ENCODE measurements around the gene PPP6R2.
"Not testable (repeated sequence)": the region's sequence is repeated elsewhere in the genome, so short reads cannot be mapped to it uniquely, and the experiment has no call there.

Gene PPP6R2

GRCh38 chr22:50367778-50368500, 24.8 kb downstream of the PPP6R2 start:
- Histone ChIP-seq H3K9me3 (ENCODE audit: severe bottlenecking) (no peaks in the 10 kb centered on the region), H3K4me3 (ENCODE audit: low read depth, low read length) (no peak overlapping the region), H3K36me3 (peaks cover 21% of the 10 kb centered on the region), H3K27me3 (ENCODE audit: insufficient read depth, low read depth, severe bottlenecking) (no peaks in the 10 kb centered on the region), H3K27ac (no peak overlapping the region)
- TF ChIP-seq, protein P1, sequence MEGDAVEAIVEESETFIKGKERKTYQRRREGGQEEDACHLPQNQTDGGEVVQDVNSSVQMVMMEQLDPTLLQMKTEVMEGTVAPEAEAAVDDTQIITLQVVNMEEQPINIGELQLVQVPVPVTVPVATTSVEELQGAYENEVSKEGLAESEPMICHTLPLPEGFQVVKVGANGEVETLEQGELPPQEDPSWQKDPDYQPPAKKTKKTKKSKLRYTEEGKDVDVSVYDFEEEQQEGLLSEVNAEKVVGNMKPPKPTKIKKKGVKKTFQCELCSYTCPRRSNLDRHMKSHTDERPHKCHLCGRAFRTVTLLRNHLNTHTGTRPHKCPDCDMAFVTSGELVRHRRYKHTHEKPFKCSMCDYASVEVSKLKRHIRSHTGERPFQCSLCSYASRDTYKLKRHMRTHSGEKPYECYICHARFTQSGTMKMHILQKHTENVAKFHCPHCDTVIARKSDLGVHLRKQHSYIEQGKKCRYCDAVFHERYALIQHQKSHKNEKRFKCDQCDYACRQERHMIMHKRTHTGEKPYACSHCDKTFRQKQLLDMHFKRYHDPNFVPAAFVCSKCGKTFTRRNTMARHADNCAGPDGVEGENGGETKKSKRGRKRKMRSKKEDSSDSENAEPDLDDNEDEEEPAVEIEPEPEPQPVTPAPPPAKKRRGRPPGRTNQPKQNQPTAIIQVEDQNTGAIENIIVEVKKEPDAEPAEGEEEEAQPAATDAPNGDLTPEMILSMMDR (IDR thresholded peaks at IDR 0.05; ENCODE audit: low read depth, low read length): 0 out of 2 replicates have a peak, but pooled peaks have one; percentile 23
- peak; percentile 19 for DNase-seq

GRCh38 chr22:50371101-50371648, 28.0 kb downstream of the PPP6R2 start:
- Histone ChIP-seq H3K36me3 (peaks cover 39% of the 10 kb centered on the region), H3K9me3 (ENCODE audit: severe bottlenecking) (no peaks in the 10 kb centered on the region), H3K27ac (no peak overlapping the region), H3K27me3 (ENCODE audit: insufficient read depth, low read depth, severe bottlenecking) (no peaks in the 10 kb centered on the region), H3K4me3 (ENCODE audit: low read depth, low read length) (no peak overlapping the region)
- no peak for DNase-seq
- TF ChIP-seq, protein P1 (IDR thresholded peaks at IDR 0.05; ENCODE audit: low read depth, low read length): no peak

GRCh38 chr22:50376085-50376651, 33.0 kb downstream of the PPP6R2 start:
- DNase-seq: no peak
- Histone ChIP-seq H3K27me3 (ENCODE audit: insufficient read depth, low read depth, severe bottlenecking) (no peaks in the 10 kb centered on the region), H3K36me3 (peaks cover 53% of the 10 kb centered on the region), H3K27ac (no peak overlapping the region), H3K9me3 (ENCODE audit: severe bottlenecking) (no peaks in the 10 kb centered on the region), H3K4me3 (ENCODE audit: low read depth, low read length) (no peak overlapping the region)
- TF ChIP-seq, protein P1 (IDR thresholded peaks at IDR 0.05; ENCODE audit: low read depth, low read length): no peak

DNA sequence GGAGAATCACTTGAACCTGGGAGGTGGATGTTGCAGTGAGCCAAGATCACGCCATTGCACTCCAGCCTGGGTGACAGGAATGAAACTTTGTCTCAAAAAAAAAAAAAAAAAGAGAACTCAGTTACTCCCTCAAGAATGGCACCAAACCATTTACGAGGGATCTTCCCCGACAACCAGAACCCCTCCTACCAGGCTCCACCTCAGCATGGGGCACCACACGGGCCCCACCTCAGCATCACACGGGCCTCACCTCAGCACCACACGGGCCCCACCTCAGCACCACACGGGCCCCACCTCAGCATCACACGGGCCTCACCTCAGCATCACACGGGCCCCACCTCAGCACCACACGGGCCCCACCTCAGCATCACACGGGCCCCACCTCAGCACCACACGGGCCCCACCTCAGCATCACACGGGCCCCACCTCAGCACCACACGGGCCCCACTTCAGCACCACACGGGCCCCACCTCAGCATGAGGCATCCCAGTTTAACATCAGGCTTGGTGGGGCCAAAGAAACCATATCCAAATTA, 38.0 kb downstream of the PPP6R2 start:
- not testable (repeated sequence) for DNase-seq; H3K4me3 ChIP-seq (ENCODE audit: low read depth, low read length); H3K9me3 ChIP-seq (ENCODE audit: severe bottlenecking); H3K27ac ChIP-seq; H3K27me3 ChIP-seq (ENCODE audit: insufficient read depth, low read depth, severe bottlenecking)
- peaks cover 26% of the 10 kb centered on the region for H3K36me3 ChIP-seq

- TF ChIP-seq, protein P1 (IDR thresholded peaks at IDR 0.05; ENCODE audit: low read depth, low read length): no peak
- Histone ChIP-seq H3K36me3 (peaks cover 34% of the 10 kb centered on the region), H3K4me3 (ENCODE audit: low read depth, low read length) (no peak overlapping the region), H3K27ac (no peak overlapping the region), H3K9me3 (ENCODE audit: severe bottlenecking) (no peaks in the 10 kb centered on the region), H3K27me3 (ENCODE audit: insufficient read depth, low read depth, severe bottlenecking) (no peaks in the 10 kb centered on the region)
- DNase-seq: no peak
These were observed 53.7 kb downstream of the PPP6R2 start for GRCh38 chr22:50396751-50397370.

GRCh38 chr22:50397371-50398060, 54.4 kb downstream of the PPP6R2 start:
- DNase-seq; H3K4me3 ChIP-seq (ENCODE audit: low read depth, low read length); H3K27me3 ChIP-seq (ENCODE audit: insufficient read depth, low read depth, severe bottlenecking); H3K27ac ChIP-seq; H3K9me3 ChIP-seq (ENCODE audit: severe bottlenecking): not testable (repeated sequence)
- peaks cover 34% of the 10 kb centered on the region for H3K36me3 ChIP-seq

Measured in WERI-Rb-1 (cell line).